ENCODE data around the gene C16orf74. TPM values are rescaled to one million over a fixed set of nuclear protein-coding genes. Genes with fewer than 3 reads are reported as not detected.

C16orf74 gene
- total and polyA plus RNA-seq, 9 donors, result 0.38 to 1.5 (median 0.63) TPM; not detected in 2

DNA sequence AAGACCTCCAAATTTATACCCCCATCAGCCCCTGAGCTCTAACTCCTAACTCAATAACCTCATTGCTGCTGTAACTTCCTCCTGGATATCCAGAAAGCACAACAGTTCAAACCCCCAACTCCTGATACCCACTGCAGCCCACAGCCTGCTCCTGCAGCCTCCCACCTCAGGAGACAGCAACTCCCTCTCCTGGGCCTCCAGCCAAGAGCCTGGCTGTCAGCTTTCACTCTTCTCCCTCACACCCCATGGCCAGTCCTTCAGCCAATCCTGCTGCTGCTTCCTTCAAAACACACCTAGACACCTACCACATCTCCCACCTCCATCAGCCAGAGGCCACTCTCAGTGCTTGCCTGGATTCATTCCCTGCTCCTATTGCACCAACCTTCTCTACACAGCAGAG, 67.5 kb downstream of the C16orf74 start:
- H3K4me1 ChIP-seq (ENCODE audit: insufficient read depth), result no peaks in the 10 kb centered on the region
- TF ChIP-seq POLR2A (IDR thresholded peaks at IDR 0.05) (no peak), EP300 (IDR thresholded peaks at IDR 0.05) (no peak)
- TF ChIP-seq, protein P1, sequence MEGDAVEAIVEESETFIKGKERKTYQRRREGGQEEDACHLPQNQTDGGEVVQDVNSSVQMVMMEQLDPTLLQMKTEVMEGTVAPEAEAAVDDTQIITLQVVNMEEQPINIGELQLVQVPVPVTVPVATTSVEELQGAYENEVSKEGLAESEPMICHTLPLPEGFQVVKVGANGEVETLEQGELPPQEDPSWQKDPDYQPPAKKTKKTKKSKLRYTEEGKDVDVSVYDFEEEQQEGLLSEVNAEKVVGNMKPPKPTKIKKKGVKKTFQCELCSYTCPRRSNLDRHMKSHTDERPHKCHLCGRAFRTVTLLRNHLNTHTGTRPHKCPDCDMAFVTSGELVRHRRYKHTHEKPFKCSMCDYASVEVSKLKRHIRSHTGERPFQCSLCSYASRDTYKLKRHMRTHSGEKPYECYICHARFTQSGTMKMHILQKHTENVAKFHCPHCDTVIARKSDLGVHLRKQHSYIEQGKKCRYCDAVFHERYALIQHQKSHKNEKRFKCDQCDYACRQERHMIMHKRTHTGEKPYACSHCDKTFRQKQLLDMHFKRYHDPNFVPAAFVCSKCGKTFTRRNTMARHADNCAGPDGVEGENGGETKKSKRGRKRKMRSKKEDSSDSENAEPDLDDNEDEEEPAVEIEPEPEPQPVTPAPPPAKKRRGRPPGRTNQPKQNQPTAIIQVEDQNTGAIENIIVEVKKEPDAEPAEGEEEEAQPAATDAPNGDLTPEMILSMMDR (IDR thresholded peaks at IDR 0.05), result no peak
- no peak overlapping the region for H3K27ac ChIP-seq
- H3K4me3 ChIP-seq, result no peak overlapping the region
- no peak for DNase-seq
- no peaks in the 10 kb centered on the region for H3K27me3 ChIP-seq
- no peaks in the 10 kb centered on the region for H3K9me3 ChIP-seq
- intact Hi-C loops (cut with DNase I), result no loop called here
- no peaks in the 10 kb centered on the region for H3K36me3 ChIP-seq

DNA sequence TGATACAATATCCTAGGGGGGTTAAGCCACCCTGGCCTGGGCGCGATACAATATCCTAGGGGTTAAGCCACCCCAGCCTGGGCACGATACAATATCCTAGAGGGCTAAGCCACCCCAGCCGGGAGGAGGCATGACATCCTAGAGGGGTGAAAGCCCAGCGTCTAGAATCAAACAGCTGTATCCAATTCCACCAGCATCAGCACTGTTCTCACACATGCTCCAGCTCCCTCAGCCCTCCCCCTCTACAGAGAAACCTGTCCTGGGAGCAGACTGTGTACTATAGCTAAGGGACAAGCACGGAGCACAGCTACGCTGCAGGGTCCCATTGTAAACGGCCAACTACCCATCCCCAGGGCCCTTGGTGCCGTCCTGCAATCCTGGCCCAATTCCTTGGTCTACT, 68.4 kb downstream of the C16orf74 start:
- Histone ChIP-seq H3K9me3 (no peaks in the 10 kb centered on the region), H3K36me3 (no peaks in the 10 kb centered on the region), H3K4me1 (ENCODE audit: insufficient read depth) (no peaks in the 10 kb centered on the region), H3K27ac (no peak overlapping the region), H3K4me3 (no peak overlapping the region), H3K27me3 (no peaks in the 10 kb centered on the region)
- TF ChIP-seq POLR2A (IDR thresholded peaks at IDR 0.05), result no peak
- TF ChIP-seq, protein P1 (IDR thresholded peaks at IDR 0.05), result no peak
- no peak for TF ChIP-seq EP300 (IDR thresholded peaks at IDR 0.05)
- WGBS, 3 donors, result 73 to 85% (median 84%) methylated on average over 9 of the region's 9 CpGs
- intact Hi-C loops (cut with DNase I), result no loop called here
- DNase-seq, result no peak

GRCh38 chr16:85681255-85681654, 69.6 kb downstream of the C16orf74 start:
- H3K36me3 ChIP-seq, result no peaks in the 10 kb centered on the region
- H3K27ac ChIP-seq, result no peak overlapping the region
- H3K4me1 ChIP-seq (ENCODE audit: insufficient read depth), result no peaks in the 10 kb centered on the region
- DNase-seq, result no peak
- TF ChIP-seq, protein P1 (IDR thresholded peaks at IDR 0.05), result no peak
- no peak for TF ChIP-seq POLR2A (IDR thresholded peaks at IDR 0.05)
- no peak for TF ChIP-seq EP300 (IDR thresholded peaks at IDR 0.05)
- no peaks in the 10 kb centered on the region for H3K9me3 ChIP-seq
- H3K27me3 ChIP-seq, result no peaks in the 10 kb centered on the region
- intact Hi-C loops (cut with DNase I), result no loop called here
- 87 to 95% (median 89%) methylated on average over 8 of the region's 8 CpGs for WGBS, 3 donors
- H3K4me3 ChIP-seq, result no peak overlapping the region

GRCh38 chr16:85680352-85680944, 70.4 kb downstream of the C16orf74 start:
- no peaks in the 10 kb centered on the region for H3K36me3 ChIP-seq
- whole genome bisulfite sequencing, 3 donors, result 90 to 94% (median 90%) methylated on average over 6 of the region's 6 CpGs
- H3K4me3 ChIP-seq, result no peak overlapping the region
- intact Hi-C loops (cut with DNase I), result no loop called here
- no peaks in the 10 kb centered on the region for H3K9me3 ChIP-seq
- TF ChIP-seq, protein P1 (IDR thresholded peaks at IDR 0.05), result no peak
- TF ChIP-seq POLR2A (IDR thresholded peaks at IDR 0.05), result no peak
- TF ChIP-seq EP300 (IDR thresholded peaks at IDR 0.05), result no peak
- no peaks in the 10 kb centered on the region for H3K4me1 ChIP-seq (ENCODE audit: insufficient read depth)
- DNase-seq, result no peak
- H3K27ac ChIP-seq, result no peak overlapping the region
- H3K27me3 ChIP-seq, result no peaks in the 10 kb centered on the region

All from ovary (tissue), 9 donors.